Fibroblast of mammary gland (primary cell): Measurements from ENCODE around the gene ARHGAP6.

ENCODE experiments used
- DNase-seq: peaks from one replicate; pipeline ENCODE4 v3.0.0-alpha.2; 2010; ENCODE audit warnings: low read depth
- H3K4me3 ChIP-seq: 2 replicates; pipeline ENCODE4 v1.5.1; 2011; ENCODE audit warnings: low read depth, mild to moderate bottlenecking, low read length, moderate library complexity; ENCODE audit not compliant: control insufficient read depth
- TF ChIP-seq, protein P1 (sequence below): conservative IDR thresholded peaks from 2 replicates; pipeline ENCODE4 v1.5.1; 2011; ENCODE audit warnings: low read depth, low read length, inconsistent platforms; ENCODE audit not compliant: control insufficient read depth, insufficient read depth

ARHGAP6 gene

DNA sequence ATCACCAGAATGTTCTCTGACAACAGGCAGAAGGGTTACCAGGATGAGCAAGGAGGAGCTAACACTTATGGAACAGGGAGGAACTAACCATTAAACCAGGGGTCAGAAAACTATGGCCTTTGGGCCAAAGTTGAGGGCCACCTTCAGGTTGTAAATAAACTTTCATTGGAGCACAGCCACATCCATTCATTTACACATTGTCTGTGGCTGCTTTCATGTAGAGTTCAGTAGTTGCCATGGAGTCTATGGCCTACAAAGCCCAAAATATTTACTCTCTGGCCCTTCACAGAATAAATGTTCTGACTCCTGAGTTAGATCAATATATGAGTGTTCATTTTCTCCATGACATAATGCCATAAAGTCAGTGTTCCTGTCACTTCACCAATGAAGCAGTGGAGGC lies 567.8 kb downstream of the ARHGAP6 start:
- DNase-seq = no peak
- TF ChIP-seq, protein P1, sequence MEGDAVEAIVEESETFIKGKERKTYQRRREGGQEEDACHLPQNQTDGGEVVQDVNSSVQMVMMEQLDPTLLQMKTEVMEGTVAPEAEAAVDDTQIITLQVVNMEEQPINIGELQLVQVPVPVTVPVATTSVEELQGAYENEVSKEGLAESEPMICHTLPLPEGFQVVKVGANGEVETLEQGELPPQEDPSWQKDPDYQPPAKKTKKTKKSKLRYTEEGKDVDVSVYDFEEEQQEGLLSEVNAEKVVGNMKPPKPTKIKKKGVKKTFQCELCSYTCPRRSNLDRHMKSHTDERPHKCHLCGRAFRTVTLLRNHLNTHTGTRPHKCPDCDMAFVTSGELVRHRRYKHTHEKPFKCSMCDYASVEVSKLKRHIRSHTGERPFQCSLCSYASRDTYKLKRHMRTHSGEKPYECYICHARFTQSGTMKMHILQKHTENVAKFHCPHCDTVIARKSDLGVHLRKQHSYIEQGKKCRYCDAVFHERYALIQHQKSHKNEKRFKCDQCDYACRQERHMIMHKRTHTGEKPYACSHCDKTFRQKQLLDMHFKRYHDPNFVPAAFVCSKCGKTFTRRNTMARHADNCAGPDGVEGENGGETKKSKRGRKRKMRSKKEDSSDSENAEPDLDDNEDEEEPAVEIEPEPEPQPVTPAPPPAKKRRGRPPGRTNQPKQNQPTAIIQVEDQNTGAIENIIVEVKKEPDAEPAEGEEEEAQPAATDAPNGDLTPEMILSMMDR = no peak
- no peak overlapping the region for H3K4me3 ChIP-seq

DNA sequence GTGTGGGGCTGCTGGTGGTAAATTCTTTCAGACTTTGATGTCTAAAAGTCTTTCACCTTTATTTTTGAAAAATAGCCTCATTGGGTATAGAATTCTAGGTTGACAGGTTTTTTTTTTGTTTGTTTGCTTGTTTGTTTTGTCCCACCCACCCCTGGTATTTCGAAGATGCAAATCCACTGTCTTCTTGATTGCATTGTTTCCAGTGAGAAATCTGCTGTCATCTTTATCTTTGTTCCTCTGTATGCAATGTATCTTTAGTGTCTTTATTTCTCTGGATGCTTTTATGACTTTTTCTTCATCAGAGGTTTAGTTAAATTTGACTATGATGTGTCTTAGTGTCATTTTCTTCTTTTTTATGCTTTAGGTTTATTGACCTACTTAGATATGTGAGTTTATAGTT lies 575.9 kb downstream of the ARHGAP6 start:
- no peak overlapping the region for H3K4me3 ChIP-seq
- TF ChIP-seq, protein P1 = no peak
- no peak for DNase-seq
